ENCODE data around the gene SLC25A33. TPM values are rescaled to one million over a fixed set of nuclear protein-coding genes. Genes with fewer than 3 reads are reported as not detected.

Gene SLC25A33
- total RNA-seq, 1 donor from 2014 or later: 20.8 TPM

DNA sequence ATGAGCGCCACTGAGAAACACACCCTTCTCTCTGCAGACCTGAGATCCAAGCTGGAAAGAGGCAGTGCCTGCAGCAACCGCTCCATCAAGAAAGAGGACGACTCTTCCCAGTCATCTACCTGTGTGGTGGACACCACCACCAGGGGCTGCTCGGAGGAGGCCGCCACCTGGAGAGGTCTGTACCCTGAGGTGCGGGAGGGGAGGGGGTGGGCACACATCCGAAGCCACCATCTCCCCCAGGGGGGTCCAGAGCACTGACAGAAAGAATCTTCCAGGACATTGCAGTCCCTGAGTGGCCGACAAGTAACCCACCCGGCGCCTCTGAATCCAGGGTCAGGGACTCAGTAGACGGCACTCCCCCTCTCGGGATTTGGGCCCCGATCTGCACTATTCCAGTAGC, 72.5 kb downstream of the SLC25A33 start:
- Histone ChIP-seq H3K4me2 (no peak overlapping the region), H3F3A (ENCODE audit: low read depth) (peaks cover 8% of the 10 kb centered on the region), H3K27me3 (no peaks in the 10 kb centered on the region), H3K9me3 (ENCODE audit: low read depth) (no peaks in the 10 kb centered on the region), H3K79me2 (ENCODE audit: low read depth) (no peaks in the 10 kb centered on the region), H4K20me1 (ENCODE audit: low read depth) (no peaks in the 10 kb centered on the region), H3K4me3 (no peak overlapping the region), H3K4me1 (no peaks in the 10 kb centered on the region), H3K27ac (no peak overlapping the region), H3K9ac (no peak overlapping the region), H2AFZ (replicated peaks) (no peak overlapping the region), H3K36me3 (no peaks in the 10 kb centered on the region)
- TF ChIP-seq EZH2phosphoT487 (IDR thresholded peaks at IDR 0.05): no peak
- TF ChIP-seq EZH2 (IDR thresholded peaks at IDR 0.05): no peak
- TF ChIP-seq, protein P1, sequence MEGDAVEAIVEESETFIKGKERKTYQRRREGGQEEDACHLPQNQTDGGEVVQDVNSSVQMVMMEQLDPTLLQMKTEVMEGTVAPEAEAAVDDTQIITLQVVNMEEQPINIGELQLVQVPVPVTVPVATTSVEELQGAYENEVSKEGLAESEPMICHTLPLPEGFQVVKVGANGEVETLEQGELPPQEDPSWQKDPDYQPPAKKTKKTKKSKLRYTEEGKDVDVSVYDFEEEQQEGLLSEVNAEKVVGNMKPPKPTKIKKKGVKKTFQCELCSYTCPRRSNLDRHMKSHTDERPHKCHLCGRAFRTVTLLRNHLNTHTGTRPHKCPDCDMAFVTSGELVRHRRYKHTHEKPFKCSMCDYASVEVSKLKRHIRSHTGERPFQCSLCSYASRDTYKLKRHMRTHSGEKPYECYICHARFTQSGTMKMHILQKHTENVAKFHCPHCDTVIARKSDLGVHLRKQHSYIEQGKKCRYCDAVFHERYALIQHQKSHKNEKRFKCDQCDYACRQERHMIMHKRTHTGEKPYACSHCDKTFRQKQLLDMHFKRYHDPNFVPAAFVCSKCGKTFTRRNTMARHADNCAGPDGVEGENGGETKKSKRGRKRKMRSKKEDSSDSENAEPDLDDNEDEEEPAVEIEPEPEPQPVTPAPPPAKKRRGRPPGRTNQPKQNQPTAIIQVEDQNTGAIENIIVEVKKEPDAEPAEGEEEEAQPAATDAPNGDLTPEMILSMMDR (IDR thresholded peaks at IDR 0.05): no peak
- Mint-ChIP-seq H3K27me3 (ENCODE audit: insufficient read depth, low read depth) (peaks cover 2% of the 10 kb centered on the region), H3K9me3 (no peaks in the 10 kb centered on the region), H3K27ac (no peak overlapping the region), H3K4me1 (no peaks in the 10 kb centered on the region), H3K36me3 (peaks cover 6% of the 10 kb centered on the region), H3K4me3 (no peak overlapping the region)
- no peak for DNase-seq (ENCODE audit: low spot score)

DNA sequence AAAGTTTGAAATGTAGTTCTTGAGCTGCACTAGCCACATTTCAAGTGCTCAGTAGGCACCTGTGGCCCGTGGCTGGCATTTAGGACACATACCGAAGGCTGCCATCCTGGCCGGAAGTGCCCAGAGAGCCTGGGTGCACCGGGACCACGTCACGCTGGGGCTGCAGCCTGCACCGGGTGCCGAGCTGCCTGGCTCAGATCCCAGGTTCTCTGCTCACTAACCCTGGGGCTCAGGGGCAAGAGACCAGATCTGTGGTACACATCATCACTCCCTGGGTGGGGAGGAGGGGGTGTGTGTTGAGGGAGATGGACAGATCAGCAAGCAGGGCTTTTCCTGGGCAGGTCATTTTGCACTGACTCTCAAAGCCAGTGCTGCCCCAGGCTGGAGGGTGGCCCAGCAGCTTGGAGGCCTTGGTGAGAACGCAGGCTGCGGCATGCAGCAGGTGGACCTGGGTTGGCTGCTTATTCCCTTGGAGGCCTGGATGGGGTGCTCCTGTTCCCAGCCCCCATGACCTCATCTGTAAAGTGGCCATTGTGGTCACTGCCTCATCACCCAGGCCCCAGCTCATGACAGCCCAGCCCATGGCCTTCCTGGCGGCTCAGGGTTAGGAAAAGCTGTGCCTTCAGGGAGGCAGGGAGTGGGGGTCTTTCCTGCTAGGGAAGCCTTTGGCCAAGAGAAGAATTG, 73.0 kb downstream of the SLC25A33 start:
- Histone ChIP-seq H4K20me1 (ENCODE audit: low read depth) (no peaks in the 10 kb centered on the region), H3K79me2 (ENCODE audit: low read depth) (no peaks in the 10 kb centered on the region), H3F3A (ENCODE audit: low read depth) (peaks cover 11% of the 10 kb centered on the region), H3K36me3 (no peaks in the 10 kb centered on the region), H2AFZ (replicated peaks) (no peak overlapping the region), H3K9me3 (ENCODE audit: low read depth) (no peaks in the 10 kb centered on the region), H3K27ac (no peak overlapping the region), H3K4me1 (no peaks in the 10 kb centered on the region), H3K4me3 (no peak overlapping the region), H3K9ac (no peak overlapping the region), H3K27me3 (no peaks in the 10 kb centered on the region), H3K4me2 (no peak overlapping the region)
- no peak overlapping the region for H3K27ac Mint-ChIP-seq
- peaks cover 2% of the 10 kb centered on the region for H3K27me3 Mint-ChIP-seq (ENCODE audit: insufficient read depth, low read depth)
- peaks cover 6% of the 10 kb centered on the region for H3K36me3 Mint-ChIP-seq
- H3K9me3 Mint-ChIP-seq: no peaks in the 10 kb centered on the region
- H3K4me3 Mint-ChIP-seq: no peak overlapping the region
- no peaks in the 10 kb centered on the region for H3K4me1 Mint-ChIP-seq
- no peak for DNase-seq (ENCODE audit: low spot score)
- TF ChIP-seq, protein P1 (IDR thresholded peaks at IDR 0.05): no peak
- TF ChIP-seq EZH2 (IDR thresholded peaks at IDR 0.05): no peak
- no peak for TF ChIP-seq EZH2phosphoT487 (IDR thresholded peaks at IDR 0.05)

DNA sequence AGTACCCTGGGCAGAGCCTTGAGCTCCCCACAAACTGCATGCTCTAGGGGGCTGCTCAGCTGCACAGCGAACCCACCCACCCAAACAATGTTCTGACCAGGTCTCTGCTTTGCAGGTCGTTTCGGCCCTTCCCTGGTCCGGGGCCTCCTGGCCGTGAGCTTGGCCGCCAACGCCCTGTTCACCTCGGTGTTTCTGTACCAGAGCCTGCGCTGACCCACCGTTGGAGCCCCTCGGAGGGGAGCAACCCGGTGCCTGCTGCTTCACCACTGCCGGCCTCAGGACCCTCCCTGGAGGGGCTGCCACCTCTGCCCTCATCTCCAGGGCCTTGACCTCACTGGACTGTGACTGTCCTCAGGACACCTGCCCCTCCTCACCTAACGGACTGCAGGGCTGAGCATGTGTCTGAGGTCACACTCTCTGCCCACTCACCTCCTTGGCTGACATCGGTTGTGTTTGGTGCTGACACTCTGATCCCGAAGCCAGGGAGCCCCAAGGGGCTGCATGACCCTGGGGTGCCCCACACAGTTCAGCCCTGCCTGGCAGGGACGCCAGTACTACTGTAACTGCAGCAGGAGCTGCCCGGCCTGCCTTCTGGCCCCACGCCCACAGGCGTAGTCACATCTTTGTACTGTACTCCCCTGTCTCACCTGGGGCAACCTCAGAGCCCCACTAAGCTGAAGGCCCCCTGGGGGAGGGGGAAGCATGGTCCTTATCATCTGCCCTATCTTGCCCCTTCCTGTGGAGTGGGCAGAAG, 73.8 kb downstream of the SLC25A33 start:
- H3K9me3 Mint-ChIP-seq: no peaks in the 10 kb centered on the region
- H3K27me3 ChIP-seq: no peaks in the 10 kb centered on the region
- no peaks in the 10 kb centered on the region for H3K79me2 ChIP-seq (ENCODE audit: low read depth)
- H3K27ac Mint-ChIP-seq: no peak overlapping the region
- DNase-seq (ENCODE audit: low spot score): no peak
- H3K4me1 Mint-ChIP-seq: no peaks in the 10 kb centered on the region
- TF ChIP-seq EZH2 (IDR thresholded peaks at IDR 0.05): no peak
- no peak for TF ChIP-seq EZH2phosphoT487 (IDR thresholded peaks at IDR 0.05)
- TF ChIP-seq, protein P1 (IDR thresholded peaks at IDR 0.05): no peak
- no peaks in the 10 kb centered on the region for H4K20me1 ChIP-seq (ENCODE audit: low read depth)
- no peak overlapping the region for H3K4me3 ChIP-seq
- H3K4me2 ChIP-seq: no peak overlapping the region
- peaks cover 6% of the 10 kb centered on the region for H3K27me3 Mint-ChIP-seq (ENCODE audit: insufficient read depth, low read depth)
- H3F3A ChIP-seq (ENCODE audit: low read depth): peaks cover 11% of the 10 kb centered on the region
- no peak overlapping the region for H3K9ac ChIP-seq
- no peak overlapping the region for H3K4me3 Mint-ChIP-seq
- H3K36me3 ChIP-seq: no peaks in the 10 kb centered on the region
- no peak overlapping the region for H2AFZ ChIP-seq (replicated peaks)
- H3K27ac ChIP-seq: no peak overlapping the region
- no peaks in the 10 kb centered on the region for H3K9me3 ChIP-seq (ENCODE audit: low read depth)
- peaks cover 6% of the 10 kb centered on the region for H3K36me3 Mint-ChIP-seq
- H3K4me1 ChIP-seq: no peaks in the 10 kb centered on the region

All from neural progenitor cell (in vitro differentiated cells).